AG09309 (cell line): ENCODE measurements around the gene PEX11G.

Experiments
- DNase-seq: peaks from one replicate; pipeline ENCODE4 v3.0.0-alpha.2; 2010; ENCODE audit warnings: low read depth
- H3K4me3 ChIP-seq: 2 replicates; pipeline ENCODE4 v1.5.1; 2011; ENCODE audit warnings: mild to moderate bottlenecking, low read depth, low read length, moderate library complexity; ENCODE audit not compliant: control insufficient read depth
- CTCF ChIP-seq: IDR thresholded peaks from 2 replicates; pipeline ENCODE4 v1.5.1; 2011; ENCODE audit warnings: mild to moderate bottlenecking, low read depth, low read length, inconsistent platforms; ENCODE audit not compliant: insufficient read depth, control insufficient read depth; ENCODE audit errors: missing control alignments

PEX11G gene

DNA sequence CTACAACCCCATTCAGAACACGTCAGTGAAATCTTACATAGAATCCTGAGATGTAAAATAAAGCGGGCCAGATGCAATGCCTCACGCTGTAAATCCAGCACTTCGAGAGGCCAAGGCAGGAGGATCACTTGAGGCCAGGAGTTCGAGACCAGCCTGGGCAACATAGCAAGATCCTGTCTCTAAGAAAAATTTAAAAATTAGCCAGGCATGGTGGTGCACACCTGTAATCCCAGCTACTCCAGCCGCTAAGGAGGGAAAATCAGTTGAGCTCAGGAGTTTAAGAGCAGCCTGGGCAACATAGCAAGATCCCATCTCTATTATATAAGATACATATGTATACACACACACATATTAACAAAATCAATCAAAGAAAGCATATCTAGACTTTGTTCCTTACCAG lies 41.2 kb downstream of the PEX11G start:
- no peak overlapping the region for H3K4me3 ChIP-seq
- DNase-seq = no peak
- no peak for TF ChIP-seq CTCF

DNA sequence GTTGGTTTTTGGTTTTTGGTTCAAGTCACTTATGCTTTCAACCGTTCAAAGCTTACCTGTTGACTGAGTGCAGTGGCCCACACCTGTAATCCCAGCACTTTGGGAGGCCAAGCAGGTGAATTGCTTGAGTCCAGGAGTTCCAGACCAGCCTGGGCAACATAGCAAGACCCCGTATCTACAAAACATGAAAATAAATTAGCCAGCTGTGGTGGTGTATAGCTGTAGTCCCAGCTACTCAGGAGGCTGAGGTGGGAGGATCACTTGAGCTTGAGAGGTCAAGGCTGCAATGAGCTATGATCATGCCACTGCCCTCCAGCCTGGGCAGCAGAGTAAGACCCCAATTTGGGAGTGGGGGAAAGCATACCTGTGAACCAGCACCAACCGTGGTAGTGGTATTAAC lies 43.7 kb downstream of the PEX11G start:
- DNase-seq = no peak
- H3K4me3 ChIP-seq = no peak overlapping the region
- TF ChIP-seq CTCF = no peak

DNA sequence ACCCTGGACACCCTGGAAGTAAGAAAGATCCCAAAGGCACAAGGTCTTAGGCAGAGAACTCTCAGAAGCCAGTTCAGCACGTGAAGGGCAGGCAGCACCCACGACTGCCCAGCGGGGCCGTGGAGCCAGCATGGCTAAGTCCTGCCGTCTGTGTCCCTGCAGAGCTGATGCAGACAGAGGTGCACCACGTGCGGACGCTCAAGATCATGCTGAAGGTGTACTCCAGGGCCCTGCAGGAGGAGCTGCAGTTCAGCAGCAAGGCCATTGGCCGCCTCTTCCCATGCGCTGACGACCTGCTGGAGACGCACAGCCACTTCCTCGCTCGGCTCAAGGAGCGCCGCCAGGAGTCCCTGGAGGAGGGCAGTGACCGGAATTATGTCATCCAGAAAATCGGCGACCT lies 44.8 kb downstream of the PEX11G start:
- no peak overlapping the region for H3K4me3 ChIP-seq
- no peak for DNase-seq
- no peak for TF ChIP-seq CTCF

DNA sequence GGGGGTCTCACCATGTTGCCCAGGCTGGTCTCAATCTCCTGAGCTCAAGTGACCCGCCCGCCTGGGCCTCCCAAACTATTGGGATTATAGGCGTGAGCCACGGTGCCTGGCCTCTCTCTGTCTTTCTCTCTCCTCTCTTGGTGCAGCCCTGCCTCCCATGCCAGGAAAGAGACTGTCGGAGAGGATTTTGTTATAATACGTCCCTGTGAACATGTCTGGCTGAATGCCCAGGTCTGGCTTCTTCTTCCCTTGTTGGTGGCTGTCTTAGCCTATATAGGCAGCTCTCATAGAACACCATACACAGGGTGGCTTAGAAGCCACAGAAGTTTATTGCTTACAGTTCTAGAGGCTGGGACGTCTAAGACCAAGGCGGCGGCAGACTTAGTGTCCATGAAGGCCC lies 46.4 kb downstream of the PEX11G start:
- no peak overlapping the region for H3K4me3 ChIP-seq
- DNase-seq = no peak
- TF ChIP-seq CTCF = no peak

GRCh38 chr19:7441468-7442146 lies 47.2 kb downstream of the PEX11G start:
- TF ChIP-seq CTCF = no peak
- no peak for DNase-seq
- H3K4me3 ChIP-seq = no peak overlapping the region

DNA sequence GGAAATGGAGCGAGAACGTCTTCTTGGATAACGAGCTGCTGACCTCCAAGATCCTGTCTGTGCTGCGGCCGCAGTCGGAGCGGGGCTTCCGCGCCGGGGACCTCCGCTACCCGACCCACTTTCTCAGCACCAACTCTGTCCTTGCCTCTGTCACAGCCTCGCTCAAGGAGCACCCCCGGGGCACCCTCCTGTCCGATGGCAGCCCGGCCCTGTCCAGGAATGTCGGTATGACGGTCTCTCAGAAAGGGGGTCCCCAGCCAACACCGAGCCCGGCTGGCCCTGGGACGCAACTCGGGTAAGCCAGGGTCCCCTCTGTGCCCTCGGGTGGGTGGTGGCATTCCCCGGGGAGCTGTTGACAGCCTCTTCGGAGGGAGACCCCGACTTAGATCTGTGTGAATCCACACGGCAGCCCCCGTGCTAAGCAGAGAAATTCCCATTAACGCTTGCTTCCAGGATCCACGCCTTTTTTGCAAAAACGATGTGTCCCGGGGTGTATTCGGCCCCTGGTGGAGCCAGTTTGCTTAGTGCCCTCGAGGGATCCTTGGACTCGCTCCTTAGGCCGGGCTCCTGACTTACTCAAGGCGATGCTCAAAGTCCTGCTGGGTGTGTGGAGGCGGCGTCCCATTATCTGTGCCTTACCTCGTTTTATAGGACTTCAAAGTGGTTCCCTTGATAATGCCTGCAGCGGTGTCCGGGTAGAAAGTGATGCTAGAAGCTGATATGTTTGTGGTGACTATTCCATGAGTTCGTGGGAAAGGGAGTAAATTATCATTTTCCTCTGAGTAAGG lies 48.5 kb downstream of the PEX11G start:
- no peak for DNase-seq
- TF ChIP-seq CTCF = no peak
- no peak overlapping the region for H3K4me3 ChIP-seq
